ENCODE data around the gene F10.

The F10 gene

DNA sequence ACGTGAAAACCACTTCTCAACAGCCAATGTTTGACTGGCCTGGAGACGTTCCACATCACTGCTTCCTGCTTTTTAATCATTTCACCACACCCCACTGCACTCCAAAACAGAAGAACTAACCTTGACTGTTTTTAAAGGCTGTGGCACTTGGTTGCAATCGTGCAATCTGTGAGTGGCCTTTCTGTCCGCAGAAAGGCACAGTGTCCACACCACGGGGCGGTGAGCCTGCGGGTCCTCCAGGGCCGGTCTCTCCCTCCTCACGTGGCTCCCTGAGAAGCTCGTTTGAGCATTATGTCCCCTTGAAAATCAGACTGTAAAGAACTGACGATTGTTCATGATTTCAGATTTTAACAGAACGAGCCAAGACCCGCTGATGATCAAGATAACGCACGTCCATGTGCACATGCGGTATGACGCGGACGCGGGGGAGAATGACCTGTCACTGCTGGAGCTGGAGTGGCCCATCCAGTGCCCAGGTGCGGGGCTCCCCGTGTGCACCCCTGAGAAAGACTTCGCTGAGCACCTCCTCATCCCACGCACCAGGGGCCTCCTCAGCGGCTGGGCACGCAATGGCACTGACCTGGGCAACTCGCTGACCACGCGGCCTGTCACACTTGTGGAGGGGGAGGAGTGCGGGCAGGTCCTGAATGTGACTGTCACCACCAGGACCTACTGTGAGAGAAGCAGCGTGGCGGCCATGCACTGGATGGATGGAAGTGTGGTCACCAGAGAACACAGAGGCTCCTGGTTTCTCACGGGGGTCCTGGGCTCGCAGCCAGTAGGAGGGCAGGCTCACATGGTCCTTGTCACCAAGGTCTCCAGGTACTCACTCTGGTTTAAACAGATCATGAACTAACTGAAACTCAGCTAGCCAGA lies 48.9 kb downstream of the F10 start:
- no peak for DNase-seq (ENCODE audit: low read depth)

DNA sequence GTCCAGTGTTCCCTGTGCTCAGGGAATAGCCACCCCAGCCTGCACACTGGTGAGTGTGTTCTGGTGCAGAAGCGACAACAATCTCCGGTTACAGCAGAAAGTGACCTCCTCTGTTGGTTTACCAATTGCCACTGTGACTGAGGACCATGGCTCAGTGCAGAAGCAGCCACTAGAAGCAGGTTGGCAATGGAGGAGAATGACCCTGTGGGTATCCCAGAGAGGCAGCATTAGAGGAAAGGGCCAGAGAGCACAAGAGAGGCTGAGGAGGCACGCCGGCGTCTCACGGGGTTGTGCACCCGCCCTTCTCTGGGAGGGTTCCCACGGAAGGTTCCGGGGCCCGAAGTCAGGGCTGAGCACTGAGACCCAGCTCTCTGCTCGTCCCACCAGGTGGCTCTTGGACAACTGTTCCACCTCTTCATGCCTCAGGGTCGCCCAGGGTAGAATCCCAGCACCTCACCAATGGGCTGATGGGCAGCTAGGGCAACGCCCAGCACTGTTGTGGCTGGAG lies 49.9 kb downstream of the F10 start:
- no peak for DNase-seq (ENCODE audit: low read depth)

DNA sequence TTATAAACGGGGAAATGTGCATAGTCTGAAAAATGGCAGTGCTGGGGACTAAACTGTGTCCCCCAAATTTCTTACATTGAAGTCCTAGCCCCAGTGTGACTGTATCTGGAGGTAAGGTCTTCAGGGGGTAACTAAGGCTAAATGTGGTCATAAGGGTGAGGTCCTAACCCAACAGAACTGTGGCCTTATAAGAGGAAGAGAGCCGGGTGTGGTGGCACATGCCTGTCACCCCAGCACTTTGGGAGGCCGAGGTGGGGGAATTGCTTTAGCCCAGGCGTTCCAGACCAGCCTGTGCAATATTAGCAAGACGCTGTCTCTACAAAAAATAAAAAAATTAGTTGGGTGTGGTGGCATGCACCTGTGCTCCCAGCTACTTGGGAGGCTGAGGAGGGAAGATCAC lies 53.7 kb downstream of the F10 start:
- DNase-seq (ENCODE audit: low read depth) = peak; percentile 38

GRCh38 chr13:113176822-113177221 lies 54.2 kb downstream of the F10 start:
- no peak for DNase-seq (ENCODE audit: low read depth)

GRCh38 chr13:113178070-113178895 lies 55.7 kb downstream of the F10 start:
- no peak for DNase-seq (ENCODE audit: low read depth)

DNA sequence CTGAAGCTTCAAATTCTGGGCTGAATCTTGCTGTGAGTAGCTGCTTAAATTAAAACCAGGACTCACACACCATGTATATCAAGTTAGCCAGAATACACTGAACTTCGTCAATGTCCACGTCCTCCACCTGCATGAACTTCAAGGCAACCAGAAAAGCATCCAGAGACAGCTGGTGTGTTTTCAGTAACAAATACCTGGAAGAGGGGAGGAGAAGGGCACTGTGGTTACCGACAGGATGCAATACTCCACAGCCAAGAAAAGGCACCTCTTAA lies 56.2 kb downstream of the F10 start:
- DNase-seq (ENCODE audit: low read depth) = no peak

- DNase-seq (ENCODE audit: low read depth) = no peak
These were observed 57.0 kb downstream of the F10 start for GRCh38 chr13:113179374-113180230.

DNA sequence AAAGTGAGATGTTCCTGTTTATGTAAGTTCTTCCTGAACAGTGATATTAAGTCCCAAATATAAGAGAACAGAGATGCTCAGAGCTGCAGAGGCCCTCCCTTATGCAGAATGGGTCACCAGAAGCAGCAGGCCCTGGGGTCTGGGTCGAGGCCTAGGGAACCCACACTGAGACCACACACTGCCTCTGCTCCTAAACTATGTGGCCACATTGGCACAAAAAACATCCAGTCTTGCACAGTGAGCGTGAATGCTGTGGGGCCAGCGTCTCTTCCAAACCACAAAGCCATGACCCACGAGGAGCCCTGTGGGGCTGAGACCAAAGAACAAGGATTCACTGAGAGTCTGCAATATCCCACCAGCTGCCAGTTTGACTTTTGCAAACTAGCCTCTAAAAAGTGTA lies 59.4 kb downstream of the F10 start:
- DNase-seq (ENCODE audit: low read depth) = no peak

DNA sequence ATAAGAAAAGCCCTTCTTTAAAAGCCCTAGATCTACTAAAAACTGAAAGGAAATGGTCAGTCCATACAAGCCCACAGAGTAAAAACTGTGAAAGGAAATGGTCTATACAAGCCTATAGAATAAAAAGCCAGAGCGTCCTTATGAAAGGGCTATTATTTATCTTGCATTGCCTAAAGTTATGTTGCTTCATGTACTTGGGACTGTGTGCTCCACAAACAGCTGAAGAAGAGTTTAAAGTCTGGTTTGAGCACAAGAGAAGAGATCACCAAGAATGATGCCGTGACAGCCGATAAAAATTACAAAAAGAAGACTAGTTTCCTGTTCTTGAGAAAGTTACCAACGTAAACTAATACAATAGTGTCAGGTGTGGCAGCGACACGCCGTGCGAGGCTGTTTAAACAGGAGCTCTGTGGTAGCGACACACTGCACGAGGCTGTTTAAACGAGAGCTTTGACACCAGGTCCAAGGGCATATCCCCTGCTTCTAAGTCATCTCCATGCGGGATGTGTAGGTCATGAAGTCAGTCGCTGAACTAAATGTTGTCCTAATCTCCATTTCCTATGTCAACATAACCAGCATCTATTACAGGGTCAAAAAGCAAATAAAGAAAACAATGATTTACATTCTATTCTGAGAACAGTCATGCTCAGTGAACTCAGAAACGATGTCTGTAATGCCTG lies 61.0 kb downstream of the F10 start:
- DNase-seq (ENCODE audit: low read depth) = no peak

GRCh38 chr13:113184568-113185440 lies 62.2 kb downstream of the F10 start:
- DNase-seq (ENCODE audit: low read depth) = no peak

DNA sequence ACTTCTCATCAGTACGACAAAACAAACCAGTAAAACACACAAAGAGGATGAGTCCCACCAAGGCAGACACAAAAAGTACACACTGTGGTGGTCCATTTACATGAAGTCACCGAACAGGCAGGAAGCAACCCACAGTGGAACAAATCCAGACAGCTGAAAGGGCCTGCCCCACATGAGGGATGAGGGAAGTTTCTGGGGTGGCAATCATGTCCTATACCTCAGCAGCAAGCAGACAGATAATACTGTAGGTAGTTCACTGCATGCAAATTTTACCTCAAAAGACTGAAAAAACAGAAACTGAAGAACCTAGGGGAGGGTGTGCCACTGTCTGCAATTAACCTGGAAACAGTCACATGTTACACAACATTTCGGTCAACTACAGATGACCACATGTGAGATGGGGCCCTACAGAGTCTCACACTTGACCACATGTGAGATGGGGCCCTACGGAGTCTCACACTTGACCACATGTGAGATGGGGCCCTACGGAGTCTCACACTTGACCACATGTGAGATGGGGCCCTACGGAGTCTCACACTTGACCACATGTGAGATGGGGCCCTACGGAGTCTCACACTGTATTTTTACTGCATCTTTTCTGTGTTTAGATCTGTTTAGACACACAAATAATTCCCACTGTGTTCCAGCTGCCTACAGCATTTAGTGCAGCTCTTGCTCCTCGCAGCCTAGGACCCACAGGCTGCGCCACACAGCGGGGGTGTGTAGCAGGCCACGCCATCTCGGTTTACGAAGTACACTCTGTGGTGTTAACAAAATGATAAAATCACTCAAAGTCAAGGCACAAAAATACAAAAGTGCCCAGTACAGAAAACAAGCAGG lies 63.7 kb downstream of the F10 start:
- no peak for DNase-seq (ENCODE audit: low read depth)

DNA sequence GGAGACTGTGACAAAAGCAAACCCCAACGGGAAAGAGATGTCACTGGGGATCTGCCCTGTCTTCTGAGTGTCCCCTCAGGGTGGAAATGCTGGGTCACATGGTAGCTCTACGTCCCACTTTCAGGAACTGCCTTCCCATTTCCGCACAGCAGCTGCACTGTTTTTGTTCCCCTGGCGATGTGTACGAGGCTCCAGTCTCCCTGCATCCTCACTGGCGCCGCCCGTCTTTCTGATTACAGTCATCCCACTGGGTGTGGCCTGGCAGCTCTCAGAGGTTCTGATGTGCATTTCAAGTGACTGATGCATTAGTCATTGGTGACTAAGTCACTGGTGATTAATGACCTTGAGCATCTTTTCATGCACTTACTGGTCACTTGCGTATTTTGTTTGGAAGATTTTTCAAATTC lies 64.7 kb downstream of the F10 start:
- DNase-seq (ENCODE audit: low read depth) = peak; percentile 55

- no peak for DNase-seq (ENCODE audit: low read depth)
These were observed 65.5 kb downstream of the F10 start for GRCh38 chr13:113187883-113188665.

DNA sequence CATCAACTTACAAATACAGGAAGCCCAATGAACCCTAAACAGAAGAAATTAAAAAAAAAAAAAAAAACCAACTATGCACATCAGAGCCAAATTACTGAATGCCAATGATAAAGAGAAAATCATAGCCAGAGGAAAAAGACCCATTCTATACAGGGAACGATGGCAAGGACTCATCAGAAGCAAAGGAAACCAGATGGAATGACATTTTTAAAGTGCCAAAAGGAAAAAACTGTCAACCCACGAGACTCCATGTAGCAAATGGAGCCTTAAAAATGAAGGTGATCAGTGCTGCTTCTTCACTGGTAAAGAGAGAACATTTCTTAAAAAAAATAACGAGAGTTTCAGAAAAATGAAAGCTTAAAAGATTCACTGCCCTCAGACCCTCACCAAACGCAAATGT lies 67.6 kb downstream of the F10 start:
- DNase-seq (ENCODE audit: low read depth) = no peak

- no peak for DNase-seq (ENCODE audit: low read depth)
These were observed 69.7 kb downstream of the F10 start for GRCh38 chr13:113192279-113192678.

GRCh38 chr13:113192902-113193301 lies 70.3 kb downstream of the F10 start:
- DNase-seq (ENCODE audit: low read depth) = no peak

- no peak for DNase-seq (ENCODE audit: low read depth)
These were observed 72.8 kb downstream of the F10 start for GRCh38 chr13:113195360-113195759.

- DNase-seq (ENCODE audit: low read depth) = no peak
These were observed 74.6 kb downstream of the F10 start for GRCh38 chr13:113196970-113197737.
